Activated naive CD4-positive, alpha-beta T cell treated with anti-CD3 and anti-CD28 coated beads, Interleukin-2, amount 50 U/mL, for 16 hours (primary cell): ENCODE data around the gene ANKRD40CL.
"Not testable (repeated sequence)": the region's sequence is repeated elsewhere in the genome, so short reads cannot be mapped to it uniquely, and the experiment has no call there.

Experiments
- DNase-seq: peaks from one replicate; pipeline ENCODE4 v3.0.0-alpha.2; 2020

Gene ANKRD40CL

GRCh38 chr17:50767446-50767845 lies at the start of gene ANKRD40CL:
ANKRD40CL (minus strand) TSS chr17:50767518; CDS start chr17:50766913, 605 bp downstream.
- DNase-seq: no peak

DNA sequence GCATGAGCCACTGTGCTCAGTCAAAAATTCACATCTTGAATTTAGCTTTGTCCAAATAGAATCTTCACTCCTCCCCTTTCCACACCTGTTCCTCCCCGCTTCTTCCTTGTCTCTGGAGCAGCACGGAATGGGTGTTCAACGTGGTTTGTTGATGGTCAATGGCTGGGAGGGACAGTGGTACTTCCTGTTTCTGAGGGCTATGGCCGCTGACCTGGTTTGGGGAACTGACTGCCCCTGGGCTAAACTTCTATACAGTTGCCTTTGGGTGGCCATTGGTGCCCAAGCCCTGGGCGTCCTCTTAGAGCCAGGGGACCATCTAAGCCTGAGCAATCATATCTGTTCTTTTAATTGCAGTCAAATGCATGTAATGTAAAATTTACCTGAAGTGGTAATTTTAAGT lies 49.0 kb upstream of the ANKRD40CL start:
- no peak for DNase-seq

DNA sequence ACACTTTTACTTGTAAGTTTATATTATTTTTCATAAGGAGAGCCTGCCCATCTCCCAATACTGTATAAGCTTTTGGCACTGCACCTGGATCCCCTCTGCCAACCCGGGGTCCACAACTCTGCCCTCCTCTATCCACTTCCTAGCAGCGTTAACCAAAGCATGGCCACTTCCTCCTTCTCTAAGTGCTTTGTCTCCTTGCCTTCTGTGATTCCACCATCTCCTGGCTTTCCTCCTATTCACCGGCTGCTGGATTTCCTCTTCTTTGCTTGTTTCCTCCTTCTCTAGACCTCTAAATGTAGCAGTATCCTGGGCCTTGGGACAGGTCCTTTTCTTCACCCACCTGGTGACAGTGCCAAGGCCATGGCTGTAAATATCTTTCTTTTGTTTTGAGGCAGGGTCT lies 48.1 kb upstream of the ANKRD40CL start:
- DNase-seq: no peak

GRCh38 chr17:50813583-50813982 lies 46.3 kb upstream of the ANKRD40CL start:
- no peak for DNase-seq

DNA sequence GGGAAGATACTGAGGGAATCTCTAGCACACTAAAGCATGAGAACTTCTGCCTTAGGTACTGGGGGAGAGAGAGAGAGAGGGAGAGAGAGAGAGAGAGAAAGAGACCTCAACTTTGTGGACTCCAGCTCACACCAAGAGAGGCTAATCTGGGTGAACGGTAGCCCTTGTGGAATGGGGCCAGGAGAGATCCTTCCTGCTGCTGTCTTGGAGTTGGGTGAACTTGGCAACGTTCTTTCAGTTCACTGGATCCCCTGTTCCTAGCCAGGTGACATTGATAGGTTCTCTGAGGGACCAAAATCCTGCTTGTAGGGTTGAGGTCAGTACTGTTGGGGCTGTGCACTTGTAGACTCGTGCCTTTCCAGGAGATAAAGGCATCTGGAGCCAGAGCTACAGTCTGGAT lies 41.6 kb upstream of the ANKRD40CL start:
- no peak for DNase-seq

- DNase-seq: no peak
These were observed 41.1 kb upstream of the ANKRD40CL start for GRCh38 chr17:50808413-50808812.

GRCh38 chr17:50807675-50808074 lies 40.4 kb upstream of the ANKRD40CL start:
- DNase-seq: no peak

DNA sequence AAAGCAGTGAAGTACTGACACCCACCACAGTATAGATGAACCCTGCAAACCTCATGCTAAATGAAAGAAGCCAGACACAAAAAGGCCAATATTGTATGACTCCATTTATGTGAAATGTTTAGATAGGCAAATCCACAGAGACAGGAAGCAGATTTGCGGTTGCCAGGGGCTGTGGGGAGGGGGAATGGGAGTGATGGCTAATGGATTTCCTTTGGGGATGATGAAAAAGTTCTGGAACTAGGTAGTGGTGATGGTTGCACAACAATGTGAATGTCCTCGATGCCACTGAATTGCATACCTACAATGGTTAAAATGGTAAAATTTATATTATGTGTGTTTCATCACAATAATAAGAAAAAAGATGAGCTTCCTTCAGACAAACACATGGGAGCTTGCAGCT lies 39.7 kb upstream of the ANKRD40CL start:
- no peak for DNase-seq

- DNase-seq: no peak
These were observed 38.9 kb upstream of the ANKRD40CL start for GRCh38 chr17:50806141-50806643.

DNA sequence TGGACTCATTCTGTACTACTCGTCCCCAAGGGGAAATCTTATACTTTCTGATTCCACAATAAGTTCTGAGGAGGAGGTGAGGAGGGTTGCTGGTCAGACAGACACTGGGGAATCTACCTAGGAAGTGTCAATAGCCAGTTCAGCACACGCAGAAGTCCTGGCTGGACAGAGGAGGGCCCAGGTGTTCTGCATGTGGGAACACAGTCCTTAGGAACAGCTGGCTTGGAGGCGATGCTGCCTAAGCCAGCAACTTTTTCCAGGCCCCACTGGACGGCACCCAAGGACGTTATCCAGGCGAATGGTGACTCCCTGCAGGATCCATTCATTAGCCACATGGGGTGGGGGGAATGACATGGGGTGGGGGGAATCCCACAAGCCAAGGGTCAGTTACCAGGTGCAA lies 38.2 kb upstream of the ANKRD40CL start:
- no peak for DNase-seq

DNA sequence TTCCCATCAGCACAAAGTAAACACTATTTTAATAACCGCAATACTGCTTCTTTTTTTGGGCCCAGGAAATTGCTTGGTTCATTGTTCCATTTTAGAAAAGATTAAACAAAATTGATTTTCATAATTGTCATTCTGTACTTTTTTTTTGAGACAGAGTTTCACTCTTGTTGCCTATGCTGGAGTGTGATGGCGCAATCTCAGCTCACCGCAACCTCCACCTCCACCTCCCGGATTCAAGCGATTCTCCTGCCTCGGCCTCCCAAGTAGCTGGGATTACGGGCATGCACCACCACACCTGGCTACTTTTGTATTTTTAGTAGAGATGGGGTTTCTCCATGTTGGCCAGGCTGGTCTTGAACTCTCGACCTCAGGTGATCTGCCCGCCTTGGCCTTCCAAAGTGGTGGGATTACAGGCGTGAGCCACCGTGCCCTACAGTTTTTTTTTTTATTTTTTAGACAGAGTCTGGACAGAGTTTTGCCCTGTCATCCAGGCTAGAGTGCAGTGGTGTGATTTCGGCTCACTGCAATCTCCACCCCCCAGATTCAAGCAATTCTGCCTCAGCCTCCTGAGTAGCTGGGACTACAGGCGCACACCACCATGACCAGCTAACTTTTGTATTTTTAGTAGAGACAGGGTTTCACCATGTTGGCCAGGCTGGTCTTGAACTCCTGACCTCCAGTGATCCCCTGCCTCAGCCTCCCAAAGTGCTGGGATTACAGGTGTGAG lies 37.6 kb upstream of the ANKRD40CL start:
- DNase-seq: not testable (repeated sequence)

- DNase-seq: no peak
These were observed 36.4 kb upstream of the ANKRD40CL start for GRCh38 chr17:50803676-50804075.

DNA sequence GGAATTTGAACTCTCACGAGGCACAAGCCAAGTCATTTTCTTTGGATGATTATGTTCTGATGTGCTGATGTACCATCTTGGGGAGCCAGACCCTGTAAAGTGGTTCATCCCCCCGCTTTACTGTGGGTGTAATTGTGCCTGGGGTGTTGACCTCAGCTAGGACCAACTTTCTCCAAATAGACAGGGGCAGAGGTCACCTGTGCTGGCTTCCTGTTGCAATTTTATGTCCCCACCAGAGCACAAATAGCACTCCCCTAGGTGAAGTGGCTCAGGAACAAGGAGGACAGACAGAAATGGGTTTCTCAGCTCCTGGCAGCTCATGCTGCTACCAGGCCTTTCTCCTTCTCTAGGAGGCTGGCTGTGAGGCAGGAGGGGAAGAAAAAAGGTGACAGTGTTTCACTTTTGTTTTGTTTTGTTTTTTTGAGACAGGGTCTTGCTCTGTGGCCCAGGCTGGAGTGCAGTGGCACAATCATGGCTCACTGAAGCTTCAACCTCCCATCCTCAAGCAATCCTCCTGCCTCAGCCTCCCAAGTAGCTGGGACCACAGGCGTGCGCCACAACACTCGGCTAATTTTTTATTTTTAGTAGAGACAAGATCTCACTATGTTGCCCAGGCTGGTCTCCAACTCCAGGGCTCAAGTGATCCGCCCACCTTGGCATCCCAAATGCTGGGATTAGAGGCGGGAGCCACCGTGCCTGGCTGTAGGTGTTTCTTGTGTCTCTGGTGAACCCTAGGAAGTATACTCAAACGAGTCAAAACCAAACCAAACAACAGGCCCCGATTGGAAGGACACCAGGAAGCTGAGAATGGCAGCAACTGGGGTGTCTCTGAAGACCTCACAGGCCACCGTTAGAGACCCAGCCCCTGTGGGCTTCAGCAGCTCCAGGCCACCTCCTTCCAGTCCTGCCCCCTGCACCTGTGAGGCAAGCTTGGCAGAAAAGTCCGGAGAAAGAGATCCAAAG lies 35.6 kb upstream of the ANKRD40CL start:
- no peak for DNase-seq

GRCh38 chr17:50800196-50800700 lies 32.9 kb upstream of the ANKRD40CL start:
- DNase-seq: no peak

DNA sequence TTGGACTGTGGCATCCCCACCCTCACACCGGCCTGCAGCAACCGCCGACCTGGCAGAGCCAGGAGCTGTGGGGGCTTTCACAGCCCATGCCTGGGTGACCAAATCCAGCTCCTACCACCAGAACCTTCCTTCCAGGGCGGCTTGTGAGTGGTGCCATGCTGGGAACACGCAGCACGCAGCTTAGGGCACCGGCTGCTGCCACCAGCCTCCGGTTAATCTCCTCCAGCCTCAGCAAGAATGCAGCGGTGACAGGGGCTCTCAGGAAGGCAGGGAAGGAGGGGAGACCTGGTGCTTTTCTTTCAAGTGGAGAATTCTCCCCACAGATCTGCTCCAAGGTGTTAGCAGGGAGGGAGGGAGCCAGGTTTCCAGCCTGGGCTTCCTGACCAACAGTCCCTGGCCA lies 32.3 kb upstream of the ANKRD40CL start:
- DNase-seq: no peak

GRCh38 chr17:50798424-50799288 lies 31.3 kb upstream of the ANKRD40CL start:
- DNase-seq: no peak

DNA sequence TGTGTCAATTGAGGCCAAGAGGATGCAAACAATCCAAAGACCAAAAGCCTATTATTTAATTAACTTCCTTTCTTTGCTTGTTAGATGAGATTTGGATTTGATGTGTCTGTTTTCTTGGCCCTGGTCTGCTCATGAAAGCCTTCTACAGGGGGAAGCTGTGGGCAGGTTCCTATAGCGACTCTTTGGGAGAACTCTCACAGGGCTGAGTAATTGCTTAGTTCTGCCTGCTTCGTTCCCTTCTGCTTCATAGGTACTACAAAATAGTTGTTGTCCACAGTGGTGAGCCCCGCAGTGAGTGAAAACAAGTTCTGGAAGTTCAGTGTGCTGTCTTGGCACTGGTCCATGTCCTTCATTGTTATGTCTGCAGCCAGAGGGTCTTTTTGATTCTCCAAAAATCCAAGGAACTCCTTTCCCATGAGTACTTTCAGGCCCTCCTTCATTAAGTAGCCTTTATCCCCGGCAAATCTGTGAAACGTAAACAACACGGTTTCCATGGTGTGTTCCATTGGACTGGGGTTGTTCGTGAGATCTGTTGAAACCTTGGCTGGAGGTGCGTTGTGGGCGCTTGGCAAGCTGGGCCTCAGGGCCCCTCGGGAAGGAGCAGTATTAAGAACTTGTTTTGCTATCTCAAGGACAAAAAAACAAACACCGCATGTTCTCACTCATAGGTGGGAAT lies 30.0 kb upstream of the ANKRD40CL start:
- no peak for DNase-seq

- DNase-seq: no peak
These were observed 27.0 kb upstream of the ANKRD40CL start for GRCh38 chr17:50794361-50794760.

DNA sequence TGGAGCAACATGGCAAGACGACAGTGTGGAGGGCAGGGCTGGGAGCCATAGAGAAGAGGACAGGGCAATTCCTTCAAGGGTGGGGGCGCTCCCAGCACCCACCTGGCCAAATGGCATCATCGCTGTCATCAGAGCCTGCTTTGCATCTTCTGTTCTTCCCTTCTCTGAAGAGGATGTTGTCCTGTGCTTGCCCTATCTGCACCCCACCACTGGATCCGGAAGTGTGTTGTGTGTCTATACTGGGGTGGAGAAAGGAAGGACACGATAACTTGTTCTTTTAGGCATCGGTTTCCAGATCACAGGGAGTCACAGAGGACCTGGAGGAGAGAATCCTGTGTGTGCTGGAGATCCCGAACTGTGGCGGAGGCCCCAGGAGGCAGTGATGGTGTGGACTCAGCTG lies 25.7 kb upstream of the ANKRD40CL start:
- no peak for DNase-seq

- no peak for DNase-seq
These were observed 24.8 kb upstream of the ANKRD40CL start for GRCh38 chr17:50792132-50792531.

DNA sequence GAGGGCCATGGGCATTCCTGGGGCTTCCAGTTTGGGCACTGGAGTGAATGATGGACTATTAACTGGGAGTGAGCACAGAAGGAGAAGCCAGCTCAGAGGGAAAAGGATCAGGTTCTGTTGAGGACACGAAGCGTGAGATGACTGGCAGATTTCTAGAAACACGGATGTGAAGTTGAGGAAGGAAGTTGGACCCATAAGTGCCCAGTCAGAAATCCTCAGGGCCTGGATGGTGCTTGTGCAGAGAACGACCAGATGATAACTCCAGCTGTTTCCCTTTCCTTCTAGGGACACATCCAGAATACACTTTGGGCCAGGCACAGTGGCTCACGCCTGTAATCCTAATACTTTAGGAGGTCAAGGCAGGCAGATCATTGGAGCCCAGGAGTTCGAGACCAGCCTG lies 23.3 kb upstream of the ANKRD40CL start:
- DNase-seq: no peak

GRCh38 chr17:50787106-50787505 lies 19.8 kb upstream of the ANKRD40CL start:
- DNase-seq: no peak
